Loucy (cell line): ENCODE data around the gene GPC3.

ENCODE experiments used
- H2AFZ ChIP-seq: fragments of 200-600 bp; sonication (generic); 2 replicates; pipeline ENCODE4 v1.6.0; 2016; ENCODE audit warnings: antibody characterized with exemption, mild to moderate bottlenecking, low read length, moderate library complexity
- H3F3A ChIP-seq: fragments of 200-600 bp; 2 replicates; pipeline ENCODE4 v1.6.0; 2016; ENCODE audit warnings: antibody characterized with exemption, low read depth, mild to moderate bottlenecking
- H3K27me3 ChIP-seq: fragments of 200-600 bp; sonication (generic); 2 replicates; pipeline ENCODE4 v1.6.1; 2014; ENCODE audit warnings: low read length, mild to moderate bottlenecking; ENCODE audit not compliant: insufficient read depth, poor library complexity, severe bottlenecking
- H3K36me3 ChIP-seq: fragments of 200-600 bp; sonication (generic); 2 replicates; pipeline ENCODE4 v1.6.1; 2016; ENCODE audit warnings: low read length; ENCODE audit not compliant: insufficient read depth
- H3K4me1 ChIP-seq: fragments of 200-600 bp; sonication (generic); 2 replicates; pipeline ENCODE4 v1.5.1; 2014; ENCODE audit warnings: low read length, mild to moderate bottlenecking; ENCODE audit not compliant: insufficient read depth, poor library complexity, severe bottlenecking
- H3K4me2 ChIP-seq: fragments of 200-600 bp; sonication (generic); 2 replicates; pipeline ENCODE4 v1.6.0; 2014; ENCODE audit warnings: antibody characterized with exemption, low read length, low read depth, mild to moderate bottlenecking; ENCODE audit not compliant: poor library complexity, severe bottlenecking
- H3K4me3 ChIP-seq: fragments of 200-600 bp; sonication (generic); 2 replicates; pipeline ENCODE4 v1.5.1; 2014; ENCODE audit warnings: low read length, mild to moderate bottlenecking, mixed read lengths; ENCODE audit not compliant: poor library complexity, severe bottlenecking
- H3K79me2 ChIP-seq: fragments of 200-600 bp; sonication (generic); 2 replicates; pipeline ENCODE4 v1.6.1; 2014; ENCODE audit warnings: low read length; ENCODE audit not compliant: insufficient read depth
- H3K9ac ChIP-seq: fragments of 200-600 bp; sonication (generic); 2 replicates; pipeline ENCODE4 v1.6.0; 2014; ENCODE audit warnings: mild to moderate bottlenecking, low read depth, low read length, moderate library complexity; ENCODE audit not compliant: poor library complexity, severe bottlenecking
- H3K9me2 ChIP-seq: fragments of 200-600 bp; sonication (generic); replicated peaks from 2 replicates; pipeline ENCODE4 v1.6.1; 2016; ENCODE audit warnings: low read depth, low read length, mixed read lengths
- H3K9me3 ChIP-seq: fragments of 200-600 bp; sonication (generic); 2 replicates; pipeline ENCODE4 v1.6.1; 2014; ENCODE audit warnings: mild to moderate bottlenecking, antibody characterized with exemption, low read length, low read depth; ENCODE audit not compliant: insufficient read depth
- H4K20me1 ChIP-seq: fragments of 200-600 bp; sonication (generic); 2 replicates; pipeline ENCODE4 v1.6.0; 2014; ENCODE audit warnings: antibody characterized with exemption, low read length, mild to moderate bottlenecking; ENCODE audit not compliant: insufficient read depth, poor library complexity, severe bottlenecking
- CTCF ChIP-seq: fragments of 200-600 bp; sonication (generic); conservative IDR thresholded peaks from 2 replicates; pipeline ENCODE4 v1.5.1; 2014; ENCODE audit warnings: mild to moderate bottlenecking, antibody characterized with exemption, low read length
- EZH2phosphoT487 ChIP-seq: fragments of 200-600 bp; IDR thresholded peaks from 2 replicates; pipeline ENCODE4 v1.6.1; 2018; ENCODE audit warnings: antibody characterized with exemption, mild to moderate bottlenecking, moderate library complexity, borderline replicate concordance

Gene GPC3

GRCh38 chrX:133849676-133850075 lies 135.7 kb downstream of the GPC3 start:
- H3K36me3 ChIP-seq = no peaks in the 10 kb centered on the region
- no peaks in the 10 kb centered on the region for H3F3A ChIP-seq
- H3K9me3 ChIP-seq = no peaks in the 10 kb centered on the region
- no peak overlapping the region for H3K4me3 ChIP-seq
- H3K4me1 ChIP-seq = no peaks in the 10 kb centered on the region
- H3K79me2 ChIP-seq = no peaks in the 10 kb centered on the region
- H3K27me3 ChIP-seq = no peaks in the 10 kb centered on the region
- H3K9me2 ChIP-seq = no peaks in the 10 kb centered on the region
- H4K20me1 ChIP-seq = no peaks in the 10 kb centered on the region
- no peak overlapping the region for H2AFZ ChIP-seq
- no peak overlapping the region for H3K9ac ChIP-seq
- TF ChIP-seq EZH2phosphoT487 = no peak
- no peak for TF ChIP-seq CTCF
- H3K4me2 ChIP-seq = no peak overlapping the region

- Histone ChIP-seq H3K9me3 (no peaks in the 10 kb centered on the region), H3K4me2 (no peak overlapping the region), H3K9ac (no peak overlapping the region), H3K4me3 (no peak overlapping the region), H3F3A (no peaks in the 10 kb centered on the region), H3K36me3 (no peaks in the 10 kb centered on the region), H3K79me2 (no peaks in the 10 kb centered on the region), H4K20me1 (no peaks in the 10 kb centered on the region), H2AFZ (no peak overlapping the region), H3K4me1 (no peaks in the 10 kb centered on the region), H3K27me3 (no peaks in the 10 kb centered on the region), H3K9me2 (no peaks in the 10 kb centered on the region)
- TF ChIP-seq CTCF = no peak
- no peak for TF ChIP-seq EZH2phosphoT487
Measured at GRCh38 chrX:133847340-133847994, 137.9 kb downstream of the GPC3 start.

- H3F3A ChIP-seq = no peaks in the 10 kb centered on the region
- no peaks in the 10 kb centered on the region for H4K20me1 ChIP-seq
- no peaks in the 10 kb centered on the region for H3K4me1 ChIP-seq
- H3K9me3 ChIP-seq = no peaks in the 10 kb centered on the region
- no peak for TF ChIP-seq EZH2phosphoT487
- TF ChIP-seq CTCF = no peak
- no peak overlapping the region for H3K4me2 ChIP-seq
- H2AFZ ChIP-seq = no peak overlapping the region
- no peaks in the 10 kb centered on the region for H3K79me2 ChIP-seq
- no peaks in the 10 kb centered on the region for H3K27me3 ChIP-seq
- H3K9ac ChIP-seq = no peak overlapping the region
- no peaks in the 10 kb centered on the region for H3K9me2 ChIP-seq
- H3K4me3 ChIP-seq = no peak overlapping the region
- no peaks in the 10 kb centered on the region for H3K36me3 ChIP-seq
Measured at GRCh38 chrX:133846311-133846710, 139.1 kb downstream of the GPC3 start.
